H1 (cell line): ENCODE data around the gene CEP85L. TPM values are rescaled to one million over a fixed set of nuclear protein-coding genes. Genes with fewer than 3 reads are reported as not detected.

ENCODE experiments used
- BCL11A ChIP-seq, 2 experiments: IDR thresholded peaks; one replicate each; pipeline ENCODE4 v1.6.1; 2011; ENCODE audit warnings: low read depth in 2 of 2, low read length in 2 of 2, mild to moderate bottlenecking in 2 of 2
- JUN ChIP-seq: IDR thresholded peaks from 2 replicates; pipeline ENCODE4 v1.6.1; 2011; ENCODE audit warnings: low read depth, mild to moderate bottlenecking, improper control_type of control experiment, low read length
- SP4 ChIP-seq: IDR thresholded peaks from 2 replicates; pipeline ENCODE4 v1.6.1; 2012; ENCODE audit warnings: low read length, inconsistent platforms
- polyA plus RNA-seq, 7 experiments: library from polyadenylated mRNA; depleted of rRNA in 3 of 7; stranded (reverse) in 5 of 7; unstranded in 2 of 7; fragments of >200 nt in 5 of 7; fragments of 200-250 nt in 2 of 7; gene quantifications; 1 replicate in 5 of 7; 2 replicates in 1 of 7; 4 replicates in 1 of 7; pipeline versions ENCODE4 v1.2.1 to v1.2.3, GENCODE V29; 2011 to 2013; ENCODE audit warnings: missing spikeins in 2 of 7, mixed read lengths in 2 of 7
- total RNA-seq: library from RNA; stranded (reverse); fragmentation: NEBNext Ultra II Directional; extraction: Animal tissue kit (Norgen Biotek cat#: 25700); gene quantifications from 2 replicates; pipeline ENCODE4 v1.2.1, GENCODE V29; 2021

Gene CEP85L
- total and polyA plus RNA-seq, 2 of the 8 experiments (the other 6 are each of a cell fraction or from before 2014, with no cell fraction given): 3.2 to 27.6 TPM

- TF ChIP-seq BCL11A (IDR thresholded peaks at IDR 0.05; ENCODE audit: low read depth in 2 of 2, low read length in 2 of 2) (no peak), JUN (no peak), SP4 (no peak)
Observed at GRCh38 chr6:118451839-118452238, 199.6 kb downstream of the CEP85L start (continued).
